Fibroblast of mammary gland (primary cell): ENCODE results near the gene BTNL9.

Experiments used
- DNase-seq: peaks from one replicate; pipeline ENCODE4 v3.0.0-alpha.2; 2010; ENCODE audit warnings: low read depth
- H3K4me3 ChIP-seq: 2 replicates; pipeline ENCODE4 v1.5.1; 2011; ENCODE audit warnings: low read depth, mild to moderate bottlenecking, low read length, moderate library complexity; ENCODE audit not compliant: control insufficient read depth
- CTCF ChIP-seq: conservative IDR thresholded peaks from 2 replicates; pipeline ENCODE4 v1.5.1; 2011; ENCODE audit warnings: low read depth, low read length, inconsistent platforms; ENCODE audit not compliant: control insufficient read depth, insufficient read depth

BTNL9 gene

GRCh38 chr5:181061645-181062044 lies 21.6 kb downstream of the BTNL9 start:
- H3K4me3 ChIP-seq: no peak overlapping the region
- no peak for DNase-seq
- no peak for TF ChIP-seq CTCF

- DNase-seq: no peak
- TF ChIP-seq CTCF: no peak
- H3K4me3 ChIP-seq: no peak overlapping the region
Measured at GRCh38 chr5:181062631-181063030, 22.6 kb downstream of the BTNL9 start.

GRCh38 chr5:181063514-181063913 lies 23.4 kb downstream of the BTNL9 start:
- DNase-seq: no peak
- no peak for TF ChIP-seq CTCF

GRCh38 chr5:181064987-181065386 lies 24.9 kb downstream of the BTNL9 start:
- no peak for DNase-seq
- no peak overlapping the region for H3K4me3 ChIP-seq
- TF ChIP-seq CTCF: no peak

More at GRCh38 chr5:181063514-181063913, 23.4 kb downstream of the BTNL9 start:
- H3K4me3 ChIP-seq: no peak overlapping the region

GRCh38 chr5:181069767-181070491 lies 29.9 kb downstream of the BTNL9 start:
- H3K4me3 ChIP-seq: no peak overlapping the region
- no peak for DNase-seq
- TF ChIP-seq CTCF: no peak

- DNase-seq: no peak
- H3K4me3 ChIP-seq: no peak overlapping the region
- TF ChIP-seq CTCF: no peak
Measured at GRCh38 chr5:181070523-181070922, 30.5 kb downstream of the BTNL9 start.
